Measurements from ENCODE around the gene PROM1. TPM values are rescaled to one million over a fixed set of nuclear protein-coding genes. Genes with fewer than 3 reads are reported as not detected.
A peak's percentile ranks its signal among the peaks of the same experiment; 100 is the strongest.

PROM1 gene
- total RNA-seq, 4 donors from 2014 or later = 0.13 to 6.7 (median 1.7) TPM; not detected in 1

DNA sequence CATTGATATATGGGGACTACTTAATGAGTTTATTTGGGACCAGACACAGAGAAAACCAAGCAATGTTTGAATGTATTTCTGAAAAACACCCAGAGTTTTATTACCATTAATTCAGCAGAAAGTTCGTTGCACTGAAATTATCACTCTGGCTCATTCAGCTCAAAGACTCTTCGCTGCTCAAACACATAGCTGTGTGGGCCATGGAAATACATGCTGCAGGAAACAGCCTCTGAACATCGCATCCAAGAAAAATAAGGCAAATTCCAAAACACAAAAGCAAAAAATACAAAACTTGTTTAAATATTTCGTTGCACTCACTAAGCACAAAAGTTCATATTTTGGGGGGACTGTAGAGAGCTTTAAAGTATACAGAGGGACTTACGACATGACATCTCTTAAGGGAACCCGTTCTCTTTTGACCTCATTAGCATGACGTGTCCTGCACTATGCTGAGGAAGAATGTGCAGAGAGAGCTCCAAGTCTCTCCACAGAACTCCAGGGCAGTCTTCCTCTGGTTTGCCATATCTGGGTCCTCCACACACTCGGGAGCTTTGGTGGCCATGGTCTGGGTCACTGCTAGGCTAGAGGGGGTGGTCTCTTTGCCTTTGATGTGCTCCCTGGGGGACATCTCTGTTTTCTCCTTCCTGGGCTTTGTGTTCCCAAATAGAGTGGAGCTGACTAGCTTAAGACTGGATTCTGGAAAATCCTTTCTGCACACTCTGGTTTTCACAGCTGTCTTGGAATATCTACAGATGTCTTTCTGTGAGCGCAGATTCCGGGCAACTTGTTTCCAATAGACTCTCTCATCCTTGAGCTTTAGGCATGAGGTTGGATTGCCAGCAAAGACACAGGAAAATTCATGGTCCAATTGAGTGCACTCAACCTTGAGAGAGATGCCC lies 148.1 kb downstream of the PROM1 start:
- intact Hi-C loops (cut with DNase I) = no loop called here
- H3K9me3 ChIP-seq = no peaks in the 10 kb centered on the region
- peak overlapping the region in 3 of 4 donors; percentile 58 to 87 (median 80) for H3K27ac ChIP-seq
- TF ChIP-seq CTCF (IDR thresholded peaks at IDR 0.05) (no peak), POLR2A (IDR thresholded peaks at IDR 0.05) (no peak)
- H3K4me3 ChIP-seq = peak overlapping the region; percentile 30 to 56 (median 53)
- H3K4me1 ChIP-seq = peaks cover 0 to 30% (median 7%) of the 10 kb centered on the region in 3 donors
- H3K36me3 ChIP-seq = peaks cover 0 to 18% (median 0%) of the 10 kb centered on the region in 3 donors
- no peak for DNase-seq
- H3K27me3 ChIP-seq = peaks cover 0 to 7% (median 0%) of the 10 kb centered on the region in 4 donors
- WGBS, 2 donors = 52 to 73% methylated on average over 6 to 10 of the region's 10 CpGs

DNA sequence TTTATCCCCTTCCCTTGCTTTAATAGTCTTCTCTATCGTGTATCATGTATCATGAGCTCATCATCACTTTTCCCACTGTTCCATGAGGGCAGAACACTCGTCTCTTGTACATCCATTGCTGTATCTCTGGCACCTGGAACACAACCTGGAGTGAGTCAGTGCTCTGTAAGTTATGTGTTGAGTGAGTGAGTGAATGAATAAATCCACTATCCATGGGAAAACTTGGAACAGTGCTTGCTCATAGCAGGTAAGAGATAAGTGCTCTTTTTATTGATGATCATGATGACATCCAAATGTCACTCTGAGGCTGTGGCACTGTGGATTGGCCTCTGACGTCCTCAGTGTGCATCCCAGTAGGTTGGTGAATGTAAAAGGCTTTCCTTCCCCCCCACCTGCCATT lies 149.6 kb downstream of the PROM1 start:
- H3K27me3 ChIP-seq = peaks cover 0 to 7% (median 0%) of the 10 kb centered on the region in 4 donors
- H3K9me3 ChIP-seq = no peaks in the 10 kb centered on the region
- peak overlapping the region in 2 of 4 donors; percentile 58 to 87 for H3K27ac ChIP-seq
- WGBS, 2 donors = 36 to 41% methylated on average over 3 of the region's 3 CpGs
- H3K4me1 ChIP-seq = peaks cover 0 to 42% (median 7%) of the 10 kb centered on the region in 3 donors
- H3K4me3 ChIP-seq = no peak overlapping the region
- no peak for DNase-seq
- TF ChIP-seq POLR2A (IDR thresholded peaks at IDR 0.05) (no peak), CTCF (IDR thresholded peaks at IDR 0.05) (no peak)
- intact Hi-C loops (cut with DNase I) = no loop called here
- peaks cover 0 to 18% (median 0%) of the 10 kb centered on the region in 3 donors for H3K36me3 ChIP-seq

DNA sequence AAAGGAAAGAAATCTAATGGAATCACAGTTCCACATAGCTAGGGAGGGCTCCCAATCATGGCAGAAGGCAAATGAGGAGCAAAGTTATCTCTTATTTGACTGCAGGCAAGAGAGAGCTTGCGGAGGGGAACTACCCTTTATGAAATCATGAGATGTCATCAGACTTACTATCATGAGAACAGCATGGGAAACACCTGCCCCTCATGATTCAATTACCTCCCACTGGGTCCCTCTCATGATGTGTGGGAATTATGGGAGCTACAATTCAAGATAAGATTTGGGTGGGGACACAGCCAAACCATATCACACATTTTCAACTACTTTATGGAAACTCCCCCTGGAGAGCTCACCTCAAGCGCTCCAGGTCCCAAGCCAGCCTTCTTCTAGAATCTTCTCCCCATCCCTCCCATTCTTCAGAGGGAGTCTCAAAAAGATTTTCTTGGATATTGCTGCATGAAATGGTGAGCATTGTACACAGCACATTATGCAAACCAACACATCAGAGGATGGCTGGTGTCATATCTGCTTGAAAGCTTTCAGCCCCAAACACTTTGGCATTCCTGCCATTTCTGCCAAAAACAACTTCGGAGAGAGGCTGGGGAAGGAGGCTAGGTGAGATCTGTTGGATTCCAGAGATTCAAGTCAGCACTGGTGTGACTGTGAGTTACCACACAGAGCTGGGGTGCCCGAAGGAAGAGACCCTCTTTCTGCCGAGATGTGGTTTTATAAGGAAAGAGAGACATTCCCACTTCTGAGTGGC lies 152.2 kb downstream of the PROM1 start:
- H3K36me3 ChIP-seq = peaks cover 0 to 18% (median 0%) of the 10 kb centered on the region in 3 donors
- WGBS, 2 donors = 92% methylated on average over 5 of the region's 5 CpGs
- H3K4me1 ChIP-seq = peaks cover 0 to 45% (median 7%) of the 10 kb centered on the region in 3 donors
- intact Hi-C loops (cut with DNase I) = no loop called here
- no peak overlapping the region for H3K27ac ChIP-seq
- H3K27me3 ChIP-seq = no peaks in the 10 kb centered on the region
- no peaks in the 10 kb centered on the region for H3K9me3 ChIP-seq
- H3K4me3 ChIP-seq = no peak overlapping the region
- DNase-seq = no peak
- TF ChIP-seq CTCF (IDR thresholded peaks at IDR 0.05) (no peak), POLR2A (IDR thresholded peaks at IDR 0.05) (no peak)

GRCh38 chr4:15930314-15930713 lies 153.5 kb downstream of the PROM1 start:
- Histone ChIP-seq H3K4me1 (peaks cover 0 to 45% (median 7%) of the 10 kb centered on the region in 3 donors), H3K27me3 (no peaks in the 10 kb centered on the region), H3K9me3 (no peaks in the 10 kb centered on the region), H3K4me3 (no peak overlapping the region), H3K36me3 (peaks cover 0 to 8% (median 0%) of the 10 kb centered on the region in 3 donors), H3K27ac (no peak overlapping the region)
- 33 to 50% methylated on average over 1 to 6 of the region's 7 CpGs for WGBS, 2 donors
- intact Hi-C loops (cut with DNase I) = no loop called here
- DNase-seq = no peak
- TF ChIP-seq CTCF (IDR thresholded peaks at IDR 0.05) (no peak), POLR2A (IDR thresholded peaks at IDR 0.05) (no peak)
